NCI-H1436 (cell line): ENCODE results near the gene NPAT.
A peak's percentile ranks its signal among the peaks of the same experiment; 100 is the strongest.
"Not testable (repeated sequence)": the region's sequence is repeated elsewhere in the genome, so short reads cannot be mapped to it uniquely, and the experiment has no call there.

Experiments used
- DNase-seq: peaks from one replicate; lab custom pipeline; 2025; lab: John Stamatoyannopoulos, UW

Gene NPAT

GRCh38 chr11:108148556-108148955, 73.9 kb downstream of the NPAT start:
- no peak for DNase-seq

- no peak for DNase-seq
These were observed 75.3 kb downstream of the NPAT start for GRCh38 chr11:108147150-108147549.

GRCh38 chr11:108144615-108145014, 77.8 kb downstream of the NPAT start:
- no peak for DNase-seq

GRCh38 chr11:108142304-108142703, 80.1 kb downstream of the NPAT start:
- DNase-seq: no peak

GRCh38 chr11:108137212-108137611, 85.2 kb downstream of the NPAT start:
- DNase-seq: no peak

GRCh38 chr11:108135845-108136544, 86.4 kb downstream of the NPAT start:
- DNase-seq: no peak

GRCh38 chr11:108132993-108133538, 89.4 kb downstream of the NPAT start:
- not testable (repeated sequence) for DNase-seq

GRCh38 chr11:108131993-108132392, 90.4 kb downstream of the NPAT start:
- no peak for DNase-seq

GRCh38 chr11:108128772-108129171, 93.7 kb downstream of the NPAT start:
- DNase-seq: no peak

- DNase-seq: no peak
These were observed 97.3 kb downstream of the NPAT start for GRCh38 chr11:108125096-108125495.

- no peak for DNase-seq
These were observed 100.2 kb downstream of the NPAT start for GRCh38 chr11:108122166-108122628.

GRCh38 chr11:108121274-108122155, 100.9 kb downstream of the NPAT start, which contains the start of gene ACAT1:
Gene ACAT1, plus strand, starts transcription at chr11:108121567. Its CDS starts 40 bp downstream, at chr11:108121607.
- DNase-seq: peak; percentile 89

- not testable (repeated sequence) for DNase-seq
These were observed 101.5 kb downstream of the NPAT start for GRCh38 chr11:108120936-108121273.

- peak; percentile 7 for DNase-seq
These were observed 104.6 kb downstream of the NPAT start for GRCh38 chr11:108117746-108118371.

GRCh38 chr11:108115500-108116140, 106.8 kb downstream of the NPAT start:
- peak; percentile 73 for DNase-seq

- no peak for DNase-seq
These were observed 110.4 kb downstream of the NPAT start for GRCh38 chr11:108112057-108112456.

GRCh38 chr11:108111126-108111525, 111.3 kb downstream of the NPAT start:
- DNase-seq: no peak
